Measurements from ENCODE around the gene OOEP. TPM values are rescaled to one million over a fixed set of nuclear protein-coding genes. Genes with fewer than 3 reads are reported as not detected.
"Not testable (repeated sequence)": the region's sequence is repeated elsewhere in the genome, so short reads cannot be mapped to it uniquely, and the experiment has no call there.

Gene OOEP
- polyA plus RNA-seq, 3 donors from 2014 or later: 0.29 TPM; not detected in 2

DNA sequence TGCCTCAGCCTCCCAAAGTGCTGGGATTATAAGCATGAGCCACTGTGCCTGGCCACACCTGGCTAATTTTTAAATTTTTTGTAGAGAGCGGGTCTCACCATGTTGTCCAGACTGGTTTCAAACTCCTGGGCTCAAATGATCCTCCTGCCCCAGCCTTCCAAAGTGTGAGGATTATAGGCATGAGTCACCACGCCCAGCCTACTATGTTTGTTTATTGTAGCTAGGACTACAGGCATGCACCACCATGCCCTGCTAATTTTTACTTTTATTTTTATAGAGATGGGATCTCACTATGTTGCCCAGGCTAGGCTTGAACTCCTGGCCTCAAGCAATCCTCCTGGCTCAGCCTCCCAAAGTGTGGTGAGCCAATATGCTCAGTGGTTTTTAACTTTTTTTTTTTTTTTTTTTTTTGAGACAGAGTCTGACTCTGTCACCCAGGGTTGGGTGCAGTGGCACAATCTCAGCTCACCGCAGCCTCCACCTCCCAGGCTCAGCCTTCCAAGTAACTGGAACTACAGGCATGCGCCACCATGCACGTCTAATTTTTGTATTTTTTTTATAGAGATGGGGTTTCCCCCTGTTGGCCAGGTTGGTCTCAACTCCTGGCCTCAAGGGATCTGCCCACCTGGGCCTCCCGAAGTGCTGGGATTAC is 12.9 kb upstream of the OOEP start:
- DNase-seq: no peak
- no peaks in the 10 kb centered on the region for H3K9me3 Mint-ChIP-seq
- H3K27ac Mint-ChIP-seq: no peak overlapping the region
- no peak overlapping the region for H3K4me3 Mint-ChIP-seq
- no peaks in the 10 kb centered on the region for H3K4me1 Mint-ChIP-seq
- peaks cover 2% of the 10 kb centered on the region in 3 donors for H3K27me3 Mint-ChIP-seq (ENCODE audit: low read depth in 3 of 3)
- H3K36me3 Mint-ChIP-seq: no peaks in the 10 kb centered on the region

DNA sequence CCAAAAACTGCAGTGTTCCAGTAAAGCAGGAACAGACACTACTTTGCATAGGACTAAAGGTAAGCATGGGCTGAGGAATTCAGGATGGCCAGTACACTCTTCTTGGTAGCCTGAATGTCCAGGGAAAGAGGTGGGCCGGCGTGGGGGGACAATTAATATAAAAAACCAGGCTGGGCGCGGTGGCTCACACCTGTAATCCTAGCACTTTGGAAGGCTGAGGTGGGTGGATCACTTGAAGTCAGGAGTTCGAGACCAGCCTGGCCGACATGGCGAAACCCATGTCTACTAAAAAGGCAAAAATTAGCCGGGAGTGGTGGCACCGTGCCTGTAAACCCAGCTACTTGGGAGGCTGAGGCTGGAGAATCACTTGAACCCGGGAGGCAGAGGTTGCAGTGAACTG is 11.8 kb upstream of the OOEP start:
- H3K27ac Mint-ChIP-seq: peak overlapping the region in 2 of 6 donors; percentile 36 to 40
- H3K9me3 Mint-ChIP-seq; H3K4me3 Mint-ChIP-seq; H3K36me3 Mint-ChIP-seq; DNase-seq; H3K4me1 Mint-ChIP-seq; H3K27me3 Mint-ChIP-seq (ENCODE audit: low read depth in 3 of 3): not testable (repeated sequence)

DNA sequence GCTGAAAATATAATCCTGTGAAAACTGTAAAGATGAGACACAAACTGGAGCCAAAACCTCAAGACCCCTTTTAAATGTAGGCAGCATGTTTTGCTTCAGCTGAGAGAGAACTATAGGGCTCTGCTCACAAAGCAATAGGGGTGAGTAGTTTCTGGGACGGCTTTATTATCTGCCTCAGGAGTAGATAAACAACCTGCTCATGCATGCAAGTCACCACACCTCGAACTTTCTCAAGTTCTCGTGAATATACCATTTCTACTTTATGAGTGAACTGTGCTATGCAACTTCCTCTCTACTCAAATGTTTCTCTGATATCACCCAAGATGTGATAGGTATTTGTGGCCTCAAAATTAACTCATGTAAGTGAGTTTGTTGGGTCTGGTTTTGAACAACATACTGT is 7.5 kb upstream of the OOEP start:
- H3K36me3 Mint-ChIP-seq: no peaks in the 10 kb centered on the region
- H3K4me1 Mint-ChIP-seq: no peaks in the 10 kb centered on the region
- H3K27ac Mint-ChIP-seq: no peak overlapping the region
- peaks cover 0 to 2% (median 2%) of the 10 kb centered on the region in 3 donors for H3K27me3 Mint-ChIP-seq (ENCODE audit: low read depth in 3 of 3)
- DNase-seq: no peak
- peaks cover 0 to 3% (median 0%) of the 10 kb centered on the region in 6 donors for H3K9me3 Mint-ChIP-seq
- no peak overlapping the region for H3K4me3 Mint-ChIP-seq

DNA sequence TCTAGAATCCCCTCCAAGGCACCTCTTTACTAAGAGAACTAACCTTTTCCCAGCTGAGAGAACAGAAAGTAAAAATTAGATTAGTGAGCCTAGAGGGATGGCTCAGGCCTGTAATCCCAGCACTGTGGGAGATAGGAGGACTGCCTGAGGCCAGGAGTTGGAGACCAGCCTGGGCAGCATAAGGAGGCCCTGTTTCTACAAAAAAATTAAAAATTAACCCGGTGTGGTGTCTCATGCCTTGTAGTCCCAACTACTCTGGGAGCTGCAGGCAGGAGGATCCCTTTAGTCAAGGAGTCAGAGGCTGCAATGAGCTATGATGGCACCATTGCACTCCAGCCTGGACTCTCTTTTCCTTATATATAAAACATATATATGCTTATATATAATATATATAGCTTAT is 5.5 kb upstream of the OOEP start:
- DNase-seq: no peak
- Mint-ChIP-seq H3K4me1 (no peaks in the 10 kb centered on the region), H3K9me3 (peaks cover 0 to 4% (median 0%) of the 10 kb centered on the region in 6 donors), H3K36me3 (no peaks in the 10 kb centered on the region), H3K27ac (no peak overlapping the region), H3K27me3 (ENCODE audit: low read depth in 3 of 3) (peaks cover 0 to 4% (median 2%) of the 10 kb centered on the region in 3 donors), H3K4me3 (no peak overlapping the region)

DNA sequence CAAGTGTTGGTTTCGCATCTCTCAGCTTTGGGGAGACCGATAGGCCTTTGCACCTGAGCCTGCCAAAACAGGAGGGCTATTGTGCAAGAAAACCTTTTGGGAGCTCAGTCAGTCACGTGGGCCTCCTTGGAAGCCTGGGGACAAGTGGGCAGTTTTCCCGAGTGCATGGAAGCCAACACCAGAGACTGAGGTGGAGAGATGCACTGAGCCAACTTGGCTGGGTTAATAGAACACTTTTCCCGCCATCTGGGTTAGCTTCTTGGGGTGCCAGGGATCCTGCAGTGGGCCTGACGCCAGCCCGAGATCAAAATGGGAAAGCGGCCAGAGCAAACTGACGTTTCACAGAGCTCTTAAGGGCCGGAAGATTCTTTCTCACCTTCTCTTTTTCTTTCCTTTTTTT is 2.8 kb upstream of the OOEP start:
- peaks cover 0 to 4% (median 2%) of the 10 kb centered on the region in 3 donors for H3K27me3 Mint-ChIP-seq (ENCODE audit: low read depth in 3 of 3)
- no peak for DNase-seq
- no peaks in the 10 kb centered on the region for H3K36me3 Mint-ChIP-seq
- peaks cover 0 to 4% (median 0%) of the 10 kb centered on the region in 6 donors for H3K9me3 Mint-ChIP-seq
- H3K4me1 Mint-ChIP-seq: no peaks in the 10 kb centered on the region
- H3K27ac Mint-ChIP-seq: no peak overlapping the region
- H3K4me3 Mint-ChIP-seq: no peak overlapping the region

DNA sequence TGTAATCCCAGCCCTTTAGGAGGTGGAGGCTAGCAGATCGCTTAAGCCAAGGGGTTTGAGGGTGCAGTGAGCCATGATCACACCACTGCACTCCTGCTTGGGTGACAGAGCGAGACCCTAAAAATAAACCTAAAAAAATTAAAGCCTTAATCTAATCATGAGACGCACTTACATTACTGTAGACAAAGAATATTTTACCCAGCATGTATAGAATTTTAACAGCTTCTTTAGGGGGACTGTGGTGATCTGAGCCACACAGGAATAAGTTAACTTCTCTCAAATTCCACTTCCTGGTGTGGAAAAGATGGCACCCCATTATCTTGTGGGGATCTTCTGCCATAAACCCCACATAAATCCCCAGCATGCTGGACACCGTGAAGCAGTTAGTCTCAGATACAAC is 2.3 kb upstream of the OOEP start:
- Mint-ChIP-seq H3K4me3 (no peak overlapping the region), H3K36me3 (no peaks in the 10 kb centered on the region), H3K27ac (no peak overlapping the region), H3K4me1 (no peaks in the 10 kb centered on the region), H3K9me3 (peaks cover 0 to 4% (median 0%) of the 10 kb centered on the region in 6 donors), H3K27me3 (ENCODE audit: low read depth in 3 of 3) (peaks cover 0 to 4% (median 2%) of the 10 kb centered on the region in 3 donors)
- DNase-seq: no peak

DNA sequence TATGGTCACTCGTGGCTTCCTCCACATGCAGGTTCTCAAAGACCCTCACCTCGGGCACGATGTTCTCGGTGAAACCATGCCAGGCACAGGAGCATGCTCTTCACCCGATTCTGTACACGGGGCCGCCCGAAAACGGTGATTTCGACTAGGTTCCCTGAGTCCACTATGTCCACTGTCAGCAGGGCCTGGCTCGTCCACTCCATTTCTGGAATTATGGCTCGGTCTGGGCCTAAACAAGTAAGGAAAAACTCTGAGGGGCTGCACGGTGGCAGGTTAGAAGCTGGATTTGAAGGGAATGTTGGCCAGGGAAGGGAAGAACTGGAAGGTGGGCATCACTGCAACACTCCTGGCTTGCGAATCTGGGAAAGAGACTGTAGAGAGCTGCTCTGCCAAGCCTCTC is 540 bp downstream of the OOEP start:
- Mint-ChIP-seq H3K4me3 (no peak overlapping the region), H3K27ac (no peak overlapping the region)
- DNase-seq: no peak

DNA sequence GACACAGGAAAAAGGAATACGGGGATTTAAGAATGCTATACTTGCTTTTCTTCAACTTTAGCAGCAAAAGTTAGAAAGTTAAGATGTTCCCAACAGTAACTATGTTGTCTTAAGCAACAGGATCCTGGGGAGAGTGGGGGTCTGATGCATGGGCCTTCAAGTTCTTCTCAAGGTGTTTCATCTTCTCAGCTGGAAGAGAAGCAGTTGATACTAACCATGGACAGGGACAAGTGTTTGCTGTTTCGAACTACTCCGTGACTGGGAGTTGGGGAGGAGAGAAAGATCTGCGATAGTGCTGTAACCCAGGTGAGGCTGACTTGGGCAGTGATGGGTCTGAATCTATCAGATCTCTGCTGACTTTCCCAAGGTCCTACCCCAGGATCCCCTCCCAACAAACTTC is 1.0 kb downstream of the OOEP start:
- H3K4me1 Mint-ChIP-seq: no peaks in the 10 kb centered on the region
- no peak overlapping the region for H3K4me3 Mint-ChIP-seq
- H3K36me3 Mint-ChIP-seq: no peaks in the 10 kb centered on the region
- H3K27ac Mint-ChIP-seq: no peak overlapping the region
- peaks cover 0 to 3% (median 2%) of the 10 kb centered on the region in 3 donors for H3K27me3 Mint-ChIP-seq (ENCODE audit: low read depth in 3 of 3)
- no peak for DNase-seq
- H3K9me3 Mint-ChIP-seq: peaks cover 0 to 4% (median 0%) of the 10 kb centered on the region in 6 donors

More for the DNA sequence above, 540 bp downstream of the OOEP start:
- H3K36me3 Mint-ChIP-seq: no peaks in the 10 kb centered on the region
- H3K4me1 Mint-ChIP-seq: no peaks in the 10 kb centered on the region
- H3K27me3 Mint-ChIP-seq (ENCODE audit: low read depth in 3 of 3): peaks cover 0 to 4% (median 2%) of the 10 kb centered on the region in 3 donors
- H3K9me3 Mint-ChIP-seq: peaks cover 0 to 4% (median 0%) of the 10 kb centered on the region in 6 donors

DNA sequence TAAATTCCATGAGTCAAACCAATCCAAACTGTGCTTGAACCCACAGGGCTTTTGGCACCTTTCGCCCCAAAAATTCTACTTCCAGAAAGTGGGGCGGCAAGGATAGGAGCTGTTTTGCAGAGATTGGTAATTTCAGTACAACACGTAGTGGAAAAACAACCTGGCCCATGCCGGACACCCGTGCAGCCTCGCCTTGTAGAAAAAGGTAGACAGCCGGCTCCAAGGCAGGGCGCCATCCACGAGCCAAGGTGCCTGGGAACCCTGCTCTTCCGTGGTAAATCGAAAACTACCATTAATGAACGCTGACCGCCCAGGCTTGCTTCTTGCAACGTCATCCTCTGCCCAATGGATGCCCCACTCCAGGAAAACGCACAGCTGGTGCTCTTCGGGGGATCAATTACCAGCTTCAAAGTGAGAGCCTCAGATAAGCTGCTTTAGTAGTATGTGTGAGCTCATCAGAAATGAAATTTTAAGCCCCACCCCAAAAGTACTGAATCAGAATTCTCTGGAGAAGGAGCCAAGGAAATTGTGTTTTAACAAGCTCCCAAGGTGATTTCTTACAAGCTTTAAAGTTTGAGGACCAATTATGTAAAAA is 1.8 kb downstream of the OOEP start:
- H3K4me1 Mint-ChIP-seq: no peaks in the 10 kb centered on the region
- H3K36me3 Mint-ChIP-seq: no peaks in the 10 kb centered on the region
- no peak overlapping the region for H3K4me3 Mint-ChIP-seq
- H3K27me3 Mint-ChIP-seq (ENCODE audit: low read depth in 3 of 3): peaks cover 0 to 3% (median 2%) of the 10 kb centered on the region in 3 donors
- DNase-seq: no peak
- no peak overlapping the region for H3K27ac Mint-ChIP-seq
- H3K9me3 Mint-ChIP-seq: peaks cover 0 to 4% (median 0%) of the 10 kb centered on the region in 6 donors

DNA sequence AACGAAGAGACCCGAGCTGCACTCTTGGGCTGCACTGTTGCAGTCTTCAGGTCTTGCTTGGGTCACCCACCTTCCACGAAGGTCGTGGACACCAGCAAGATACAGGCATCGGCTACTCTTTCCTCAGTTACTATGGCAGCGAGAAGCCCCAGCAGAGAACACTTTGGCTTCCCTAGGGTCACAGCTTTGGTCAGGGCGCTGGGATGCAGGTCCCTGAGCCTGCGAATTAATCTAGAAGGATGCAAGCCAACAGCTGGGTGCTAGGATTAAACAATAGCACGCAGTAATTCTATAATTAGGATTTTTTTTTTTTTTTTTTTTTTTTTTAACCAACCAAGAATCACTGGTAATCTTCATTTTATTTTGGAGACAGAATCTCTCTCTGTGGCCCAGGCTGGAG is 5.1 kb downstream of the OOEP start:
- Mint-ChIP-seq H3K4me1 (no peaks in the 10 kb centered on the region), H3K4me3 (no peak overlapping the region), H3K27ac (no peak overlapping the region), H3K27me3 (ENCODE audit: low read depth in 3 of 3) (peaks cover 0 to 3% (median 2%) of the 10 kb centered on the region in 3 donors), H3K9me3 (no peaks in the 10 kb centered on the region), H3K36me3 (no peaks in the 10 kb centered on the region)
- no peak for DNase-seq

DNA sequence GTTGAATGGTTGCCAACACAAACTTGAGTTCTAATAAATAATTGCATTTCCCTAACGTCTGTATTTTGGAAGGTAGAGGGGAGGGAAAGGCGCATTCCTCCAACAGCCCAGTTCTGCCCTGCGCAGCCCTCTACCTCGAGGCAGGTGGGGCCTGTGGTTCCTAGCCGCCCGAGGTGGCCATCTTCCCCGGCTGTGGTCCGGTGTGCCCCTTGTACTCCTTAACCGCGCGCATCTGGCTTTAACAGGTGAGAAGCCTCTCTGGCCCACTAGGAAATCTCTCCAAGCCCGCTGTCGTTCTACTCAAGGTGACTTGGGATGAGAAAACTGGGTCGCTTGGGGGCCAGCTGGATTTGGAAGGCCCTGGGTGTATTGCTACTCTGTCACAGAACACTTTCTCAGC is 5.6 kb downstream of the OOEP start:
- DNase-seq: no peak
- Mint-ChIP-seq H3K27ac (no peak overlapping the region), H3K4me1 (no peaks in the 10 kb centered on the region), H3K27me3 (ENCODE audit: low read depth in 3 of 3) (peaks cover 0 to 3% (median 0%) of the 10 kb centered on the region in 3 donors), H3K4me3 (no peak overlapping the region), H3K9me3 (no peaks in the 10 kb centered on the region), H3K36me3 (peaks cover 0 to 3% (median 0%) of the 10 kb centered on the region in 3 donors)

DNA sequence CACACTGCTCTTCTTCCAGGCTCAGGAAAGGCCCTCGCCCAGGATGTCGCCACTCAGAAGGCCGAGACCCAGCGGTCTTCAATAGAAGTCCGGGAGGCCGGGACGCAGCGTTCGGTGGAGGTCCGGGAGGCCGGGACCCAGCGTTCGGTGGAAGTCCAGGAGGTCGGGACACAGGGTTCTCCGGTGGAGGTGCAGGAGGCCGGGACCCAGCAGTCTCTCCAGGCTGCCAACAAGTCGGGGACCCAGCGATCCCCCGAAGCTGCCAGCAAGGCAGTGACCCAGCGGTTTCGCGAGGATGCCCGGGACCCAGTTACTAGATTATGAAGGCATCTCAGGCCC is 6.2 kb downstream of the OOEP start:
- H3K27ac Mint-ChIP-seq: no peak overlapping the region
- no peak overlapping the region for H3K4me3 Mint-ChIP-seq
- peaks cover 0 to 3% (median 0%) of the 10 kb centered on the region in 3 donors for H3K27me3 Mint-ChIP-seq (ENCODE audit: low read depth in 3 of 3)
- no peak for DNase-seq
- H3K4me1 Mint-ChIP-seq: no peaks in the 10 kb centered on the region
- no peaks in the 10 kb centered on the region for H3K9me3 Mint-ChIP-seq
- peaks cover 0 to 3% (median 0%) of the 10 kb centered on the region in 3 donors for H3K36me3 Mint-ChIP-seq

DNA sequence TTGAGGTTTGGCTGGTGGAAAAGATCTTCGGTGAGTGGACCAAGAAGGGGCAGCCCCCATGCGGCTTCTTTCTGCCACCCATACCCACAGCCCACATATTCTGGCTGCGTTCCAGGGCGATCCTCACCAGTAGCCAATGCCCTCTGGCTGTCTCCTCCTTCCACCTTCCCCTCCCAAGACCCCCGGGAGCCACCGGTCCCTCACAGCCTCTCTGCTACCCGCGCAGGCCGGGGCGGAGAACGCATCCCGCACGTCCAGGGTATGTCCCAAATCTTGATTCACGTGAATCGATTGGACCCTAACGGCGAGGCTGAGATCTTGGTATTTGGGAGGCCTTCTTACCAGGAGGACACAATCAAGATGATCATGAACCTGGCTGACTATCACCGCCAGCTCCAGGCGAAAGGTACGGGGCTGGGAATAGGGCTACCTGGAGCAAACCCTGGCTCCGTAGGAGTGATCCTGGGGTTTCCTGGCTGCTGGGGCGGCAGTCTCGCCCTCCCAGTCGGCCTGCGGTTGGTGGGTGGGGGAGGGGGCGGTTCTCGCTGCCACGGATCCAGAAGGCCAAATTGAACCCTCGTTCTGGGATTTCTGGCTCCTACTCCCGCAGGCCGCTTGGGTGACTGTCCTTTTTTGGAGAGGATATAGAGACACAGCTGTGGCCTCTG is 6.7 kb downstream of the OOEP start:
- DNase-seq: no peak
- Mint-ChIP-seq H3K4me1 (no peaks in the 10 kb centered on the region), H3K9me3 (no peaks in the 10 kb centered on the region), H3K4me3 (no peak overlapping the region), H3K27ac (no peak overlapping the region), H3K36me3 (peaks cover 0 to 3% (median 0%) of the 10 kb centered on the region in 3 donors), H3K27me3 (ENCODE audit: low read depth in 3 of 3) (peaks cover 0 to 3% (median 0%) of the 10 kb centered on the region in 3 donors)

DNA sequence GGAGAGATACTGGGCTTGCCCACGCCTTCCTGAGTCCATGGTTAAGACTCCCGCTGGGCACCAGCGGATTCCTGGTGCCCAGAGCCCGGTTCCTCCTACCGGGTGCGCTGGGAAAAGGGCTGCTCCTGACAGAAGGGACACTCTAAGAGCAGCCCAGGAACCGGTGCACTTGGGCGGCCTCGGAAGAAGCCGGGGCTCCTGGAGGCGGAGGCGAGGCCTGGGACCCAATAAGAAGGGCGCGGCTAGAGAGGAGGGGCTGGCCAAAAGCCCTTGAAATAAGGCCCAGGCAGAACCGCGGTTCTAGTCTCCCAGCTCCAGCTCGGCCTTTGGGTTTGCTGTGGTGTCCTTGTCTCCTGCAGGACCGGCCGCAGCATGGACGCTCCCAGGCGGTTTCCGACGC is 7.3 kb downstream of the OOEP start, which contains the start of gene KHDC3L:
KHDC3L (plus strand) TSS at position 301 of the 400 bp plus-strand sequence; CDS start at position 373, 72 bp downstream.
- Mint-ChIP-seq H3K9me3 (no peaks in the 10 kb centered on the region), H3K27me3 (ENCODE audit: low read depth in 3 of 3) (peaks cover 0 to 5% (median 0%) of the 10 kb centered on the region in 3 donors), H3K36me3 (peaks cover 0 to 3% (median 0%) of the 10 kb centered on the region in 3 donors), H3K4me3 (no peak within 1 kb of the TSS), H3K27ac (no peak within 1 kb of the TSS), H3K4me1 (no peaks in the 10 kb centered on the region)
- no peak for DNase-seq

Measured in immature natural killer cell (primary cell).